ENCODE results near the gene MXI1.

MXI1 gene

GRCh38 chr10:110205051-110205675 is 2.2 kb upstream of the MXI1 start:
- no peak overlapping the region for H3K4me3 ChIP-seq (ENCODE audit: insufficient read depth, low read depth, low read length, poor library complexity, severe bottlenecking)

DNA sequence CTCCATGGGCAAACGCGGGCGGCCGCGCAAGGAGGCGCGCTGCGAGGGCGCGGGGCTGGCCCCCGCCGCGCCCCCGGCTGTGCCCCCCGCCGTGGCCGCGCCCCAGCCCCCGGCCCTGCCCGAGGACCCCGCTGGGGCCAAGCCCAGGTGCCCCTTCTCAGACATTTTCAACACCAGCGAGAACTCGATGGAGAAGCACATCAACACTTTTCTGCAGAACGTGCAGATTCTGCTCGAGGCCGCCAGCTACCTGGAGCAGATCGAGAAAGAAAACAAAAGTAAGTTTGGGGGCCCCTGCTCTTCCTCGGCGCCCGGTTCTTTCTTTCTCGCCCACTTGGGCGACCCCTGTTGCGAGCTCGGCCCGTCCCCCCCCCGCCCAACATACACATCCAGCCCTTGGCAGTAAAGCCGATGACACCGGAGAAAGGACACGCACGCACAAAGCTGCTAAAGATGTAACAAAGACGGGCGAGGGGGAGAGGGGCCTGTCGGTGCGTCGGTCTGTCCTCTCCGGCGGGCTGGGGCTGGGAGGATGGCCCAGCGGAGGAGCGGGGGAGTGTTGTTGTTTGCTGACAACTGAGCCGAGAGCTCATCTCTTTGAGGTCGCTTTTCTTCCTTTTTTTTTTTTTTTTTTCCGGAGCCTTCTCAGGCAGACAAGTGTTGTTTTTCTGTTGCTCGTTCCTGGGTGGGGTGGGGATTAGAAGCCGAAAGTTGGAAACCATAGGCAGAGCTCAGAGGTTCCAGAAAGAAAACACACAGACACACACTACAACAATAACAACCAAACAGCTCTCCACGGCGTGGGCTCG is 604 bp downstream of the MXI1 start:
- Histone ChIP-seq H3K4me1 (ENCODE audit: control insufficient read depth, insufficient read depth, low read length, poor library complexity, severe bottlenecking) (peaks cover 16% of the 10 kb centered on the region), H3K27ac (ENCODE audit: insufficient read depth, low read length, poor library complexity, severe bottlenecking) (peak overlapping the region; percentile 98), H3K9me3 (ENCODE audit: control insufficient read depth, low read length) (no peaks in the 10 kb centered on the region), H3K4me3 (ENCODE audit: insufficient read depth, low read depth, low read length, poor library complexity, severe bottlenecking) (peak overlapping the region; percentile 90), H3K27me3 (replicated peaks; ENCODE audit: control insufficient read depth, insufficient read depth, low read length, poor library complexity, severe bottlenecking) (no peaks in the 10 kb centered on the region), H3K36me3 (ENCODE audit: control insufficient read depth, insufficient read depth, low read length) (no peaks in the 10 kb centered on the region)
- DNase-seq: peak in 2 of 3 donors; percentile 39 to 44

More at GRCh38 chr10:110205051-110205675, 2.2 kb upstream of the MXI1 start:
- H3K36me3 ChIP-seq (ENCODE audit: control insufficient read depth, insufficient read depth, low read length): no peaks in the 10 kb centered on the region
- H3K4me1 ChIP-seq (ENCODE audit: control insufficient read depth, insufficient read depth, low read length, poor library complexity, severe bottlenecking): peaks cover 7% of the 10 kb centered on the region
- H3K27me3 ChIP-seq (replicated peaks; ENCODE audit: control insufficient read depth, insufficient read depth, low read length, poor library complexity, severe bottlenecking): no peaks in the 10 kb centered on the region
- DNase-seq: no peak
- no peak overlapping the region for H3K27ac ChIP-seq (ENCODE audit: insufficient read depth, low read length, poor library complexity, severe bottlenecking)
- H3K9me3 ChIP-seq (ENCODE audit: control insufficient read depth, low read length): no peaks in the 10 kb centered on the region

DNA sequence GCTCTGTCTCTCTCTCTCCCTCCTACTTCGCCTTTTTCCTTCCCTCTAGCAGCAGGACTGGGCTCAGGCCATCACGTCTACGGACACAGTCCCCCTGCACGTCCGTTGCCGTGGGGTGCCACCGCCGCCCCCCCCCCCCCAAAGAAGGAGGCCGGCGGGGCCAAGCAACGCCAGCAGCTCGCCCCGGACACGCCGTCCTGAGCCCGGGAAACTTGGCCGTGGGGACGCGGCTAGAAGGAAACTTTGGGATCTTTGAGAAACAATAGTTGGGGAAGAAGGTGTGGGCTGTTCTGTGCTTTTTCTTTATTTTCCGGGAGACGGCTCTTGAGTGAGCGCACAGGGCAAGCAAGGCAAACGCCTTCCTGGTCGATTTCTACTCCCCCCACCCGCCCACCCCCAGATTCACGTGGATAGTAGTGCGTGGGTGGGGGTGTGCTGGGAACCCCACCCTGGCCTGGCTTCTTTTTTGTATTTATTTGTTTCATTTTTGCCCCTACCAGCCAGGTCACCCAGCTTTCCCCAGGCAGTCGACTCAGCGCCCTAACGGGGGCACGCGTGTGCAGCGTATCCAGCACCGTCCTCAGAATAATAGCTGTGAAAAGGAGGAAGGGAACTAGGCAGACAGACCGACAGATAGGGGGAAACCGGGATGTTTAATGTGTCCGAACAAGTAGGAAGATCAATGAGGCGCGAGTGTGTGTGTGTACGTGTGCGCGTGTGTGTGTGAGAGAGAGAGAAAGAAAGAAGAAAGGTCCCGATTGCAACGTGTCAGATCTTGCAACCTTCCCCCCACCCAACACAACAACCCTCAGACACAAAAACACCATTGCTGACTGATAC is 1.4 kb downstream of the MXI1 start:
- Histone ChIP-seq H3K27ac (ENCODE audit: insufficient read depth, low read length, poor library complexity, severe bottlenecking) (peak overlapping the region; percentile 98), H3K27me3 (replicated peaks; ENCODE audit: control insufficient read depth, insufficient read depth, low read length, poor library complexity, severe bottlenecking) (no peaks in the 10 kb centered on the region), H3K36me3 (ENCODE audit: control insufficient read depth, insufficient read depth, low read length) (no peaks in the 10 kb centered on the region), H3K4me1 (ENCODE audit: control insufficient read depth, insufficient read depth, low read length, poor library complexity, severe bottlenecking) (peaks cover 22% of the 10 kb centered on the region), H3K9me3 (ENCODE audit: control insufficient read depth, low read length) (no peaks in the 10 kb centered on the region), H3K4me3 (ENCODE audit: insufficient read depth, low read depth, low read length, poor library complexity, severe bottlenecking) (peak overlapping the region; percentile 90)
- no peak for DNase-seq

GRCh38 chr10:110209454-110209925 is 2.1 kb downstream of the MXI1 start:
- Histone ChIP-seq H3K27me3 (replicated peaks; ENCODE audit: control insufficient read depth, insufficient read depth, low read length, poor library complexity, severe bottlenecking) (no peaks in the 10 kb centered on the region), H3K4me1 (ENCODE audit: control insufficient read depth, insufficient read depth, low read length, poor library complexity, severe bottlenecking) (peaks cover 29% of the 10 kb centered on the region), H3K4me3 (ENCODE audit: insufficient read depth, low read depth, low read length, poor library complexity, severe bottlenecking) (peak overlapping the region; percentile 76), H3K27ac (ENCODE audit: insufficient read depth, low read length, poor library complexity, severe bottlenecking) (peak overlapping the region; percentile 98), H3K36me3 (ENCODE audit: control insufficient read depth, insufficient read depth, low read length) (no peaks in the 10 kb centered on the region), H3K9me3 (ENCODE audit: control insufficient read depth, low read length) (no peaks in the 10 kb centered on the region)
- DNase-seq: peak; percentile 62 to 69 (median 65)

DNA sequence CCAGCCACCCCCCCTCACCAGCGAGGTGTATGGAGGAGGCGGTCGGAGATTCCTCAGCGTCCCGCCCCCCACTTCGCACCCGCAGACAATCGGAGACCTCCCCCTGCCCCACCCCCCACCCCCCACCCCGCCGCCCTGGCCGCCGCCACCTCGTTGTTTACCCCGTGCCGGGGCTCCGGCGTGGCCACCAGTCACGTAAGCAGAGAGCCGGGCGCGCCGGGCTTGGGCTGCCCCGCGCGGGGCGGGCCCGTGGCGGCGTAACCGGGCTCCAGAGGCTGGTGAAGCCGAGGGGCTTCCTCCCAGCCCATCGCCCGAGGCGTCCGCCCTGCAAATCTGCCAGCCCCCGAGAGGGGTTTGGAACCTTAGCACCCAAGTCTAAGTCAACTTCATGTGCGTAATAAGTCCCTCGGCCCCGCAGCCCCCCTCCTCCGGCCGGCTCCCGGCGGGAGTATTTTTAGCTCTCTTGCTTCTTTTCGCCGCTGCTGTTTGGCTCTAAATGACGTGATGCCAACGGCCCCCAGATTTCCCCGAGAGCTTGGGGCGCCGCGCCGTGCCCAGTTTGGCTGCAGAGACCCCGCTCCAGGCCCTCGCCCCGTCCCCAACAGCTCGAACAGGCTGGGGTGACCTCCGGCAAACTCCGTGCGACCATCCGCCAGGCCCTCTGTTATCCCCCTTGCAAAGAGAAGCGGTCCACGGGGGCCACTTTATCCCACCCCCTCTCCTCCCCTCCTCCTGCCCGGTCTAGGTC is 2.7 kb downstream of the MXI1 start:
- peaks cover 35% of the 10 kb centered on the region for H3K4me1 ChIP-seq (ENCODE audit: control insufficient read depth, insufficient read depth, low read length, poor library complexity, severe bottlenecking)
- peak overlapping the region; percentile 76 for H3K4me3 ChIP-seq (ENCODE audit: insufficient read depth, low read depth, low read length, poor library complexity, severe bottlenecking)
- no peaks in the 10 kb centered on the region for H3K27me3 ChIP-seq (replicated peaks; ENCODE audit: control insufficient read depth, insufficient read depth, low read length, poor library complexity, severe bottlenecking)
- no peaks in the 10 kb centered on the region for H3K36me3 ChIP-seq (ENCODE audit: control insufficient read depth, insufficient read depth, low read length)
- peak in 2 of 3 donors; percentile 60 to 67 for DNase-seq
- no peaks in the 10 kb centered on the region for H3K9me3 ChIP-seq (ENCODE audit: control insufficient read depth, low read length)
- peak overlapping the region; percentile 98 for H3K27ac ChIP-seq (ENCODE audit: insufficient read depth, low read length, poor library complexity, severe bottlenecking)

DNA sequence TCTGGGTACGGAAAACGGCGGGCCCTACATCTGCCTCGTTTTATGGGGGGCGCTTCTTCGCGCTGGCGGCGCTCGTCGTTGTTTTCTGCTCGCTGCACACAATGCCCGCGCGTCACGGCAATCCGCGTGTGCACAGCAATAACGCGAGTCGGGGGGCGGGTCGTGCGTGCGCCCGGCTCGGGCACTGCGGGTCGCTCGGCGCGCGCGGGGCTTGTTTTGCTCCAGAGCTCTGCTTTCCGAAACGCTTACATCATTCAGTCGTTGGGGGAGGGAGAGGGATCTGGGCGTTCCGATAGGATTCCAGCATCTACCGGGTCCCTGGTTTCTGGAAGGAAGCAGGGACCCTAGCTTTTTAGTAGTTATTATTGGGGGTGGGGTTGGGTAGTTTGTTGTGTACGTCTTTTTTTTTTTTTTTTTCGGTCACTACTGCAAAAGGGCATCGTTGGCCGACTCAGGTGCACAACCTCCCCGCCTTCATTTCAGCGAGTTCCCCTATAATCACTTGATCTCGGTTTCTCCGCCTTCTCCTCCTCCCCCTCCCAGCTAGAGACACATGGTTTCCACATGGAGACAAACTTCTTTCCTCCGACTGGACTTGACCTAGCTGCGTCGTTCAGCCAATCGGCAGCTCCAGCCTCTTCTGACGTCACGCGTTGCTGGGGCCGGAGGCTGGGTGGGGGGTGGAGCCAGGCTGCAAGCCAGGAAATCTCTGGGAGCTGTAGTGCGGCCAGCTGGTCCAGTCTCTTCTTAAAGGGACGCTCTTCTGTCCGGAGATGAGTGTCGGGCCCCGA is 3.5 kb downstream of the MXI1 start:
- H3K27me3 ChIP-seq (replicated peaks; ENCODE audit: control insufficient read depth, insufficient read depth, low read length, poor library complexity, severe bottlenecking): no peaks in the 10 kb centered on the region
- H3K4me3 ChIP-seq (ENCODE audit: insufficient read depth, low read depth, low read length, poor library complexity, severe bottlenecking): peak overlapping the region; percentile 76
- H3K27ac ChIP-seq (ENCODE audit: insufficient read depth, low read length, poor library complexity, severe bottlenecking): peak overlapping the region; percentile 98
- peak; percentile 85 to 91 (median 86) for DNase-seq
- H3K9me3 ChIP-seq (ENCODE audit: control insufficient read depth, low read length): no peaks in the 10 kb centered on the region
- no peaks in the 10 kb centered on the region for H3K36me3 ChIP-seq (ENCODE audit: control insufficient read depth, insufficient read depth, low read length)
- H3K4me1 ChIP-seq (ENCODE audit: control insufficient read depth, insufficient read depth, low read length, poor library complexity, severe bottlenecking): peaks cover 36% of the 10 kb centered on the region

GRCh38 chr10:110211465-110211843 is 4.0 kb downstream of the MXI1 start:
- peak overlapping the region; percentile 76 for H3K4me3 ChIP-seq (ENCODE audit: insufficient read depth, low read depth, low read length, poor library complexity, severe bottlenecking)
- peak overlapping the region; percentile 98 for H3K27ac ChIP-seq (ENCODE audit: insufficient read depth, low read length, poor library complexity, severe bottlenecking)
- DNase-seq: no peak
- H3K4me1 ChIP-seq (ENCODE audit: control insufficient read depth, insufficient read depth, low read length, poor library complexity, severe bottlenecking): peaks cover 36% of the 10 kb centered on the region
- H3K36me3 ChIP-seq (ENCODE audit: control insufficient read depth, insufficient read depth, low read length): no peaks in the 10 kb centered on the region
- no peaks in the 10 kb centered on the region for H3K27me3 ChIP-seq (replicated peaks; ENCODE audit: control insufficient read depth, insufficient read depth, low read length, poor library complexity, severe bottlenecking)
- H3K9me3 ChIP-seq (ENCODE audit: control insufficient read depth, low read length): no peaks in the 10 kb centered on the region

DNA sequence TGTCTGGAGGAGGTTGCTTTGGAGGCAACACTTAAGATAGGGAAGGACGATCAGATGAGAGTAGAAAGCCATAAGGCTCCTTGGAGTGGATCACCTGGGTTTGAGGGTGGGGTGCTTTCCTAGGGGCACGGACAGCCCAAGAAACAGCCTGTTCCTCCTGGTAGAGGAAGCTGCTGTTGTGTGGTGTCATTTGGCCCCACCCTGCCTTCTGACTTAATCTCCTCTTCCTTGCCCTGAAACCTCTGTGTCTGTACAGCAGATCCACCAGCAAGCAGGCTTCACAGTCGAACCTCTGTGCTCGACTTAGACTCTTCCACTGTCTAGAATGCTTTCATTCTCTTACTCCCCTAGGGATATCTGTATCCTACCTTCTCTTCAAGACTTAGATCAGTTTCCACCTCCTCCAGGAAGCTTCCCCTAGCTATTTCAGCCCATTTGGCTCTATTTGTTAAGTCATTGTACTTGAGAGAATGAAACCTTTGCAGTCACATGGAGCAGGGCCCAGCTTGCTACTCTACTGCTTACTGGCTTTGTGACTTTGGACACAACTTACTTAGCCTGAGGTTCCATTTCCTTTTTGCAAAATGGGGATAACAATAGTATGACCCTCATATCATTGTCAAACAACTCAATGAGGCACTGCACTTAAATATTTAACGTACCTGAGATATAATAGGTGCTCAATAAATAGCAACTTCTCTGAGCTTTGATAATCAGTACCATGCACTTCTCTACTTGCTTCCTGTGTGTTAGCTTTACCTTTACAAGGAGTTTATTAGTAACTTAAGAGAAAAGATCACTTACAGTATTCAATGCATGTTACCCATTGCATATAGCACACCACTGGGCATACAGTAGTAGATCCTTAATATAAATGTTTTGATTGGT is 5.0 kb downstream of the MXI1 start:
- Histone ChIP-seq H3K9me3 (ENCODE audit: control insufficient read depth, low read length) (no peaks in the 10 kb centered on the region), H3K4me3 (ENCODE audit: insufficient read depth, low read depth, low read length, poor library complexity, severe bottlenecking) (peak overlapping the region; percentile 76), H3K36me3 (ENCODE audit: control insufficient read depth, insufficient read depth, low read length) (no peaks in the 10 kb centered on the region), H3K4me1 (ENCODE audit: control insufficient read depth, insufficient read depth, low read length, poor library complexity, severe bottlenecking) (peaks cover 36% of the 10 kb centered on the region), H3K27me3 (replicated peaks; ENCODE audit: control insufficient read depth, insufficient read depth, low read length, poor library complexity, severe bottlenecking) (no peaks in the 10 kb centered on the region), H3K27ac (ENCODE audit: insufficient read depth, low read length, poor library complexity, severe bottlenecking) (peak overlapping the region; percentile 98)
- peak in 2 of 3 donors; percentile 37 to 45 for DNase-seq
